Panc1 (cell line): ENCODE measurements around the gene MEAF6.

ENCODE experiments used
- POLR2AphosphoS5 ChIP-seq: IDR thresholded peaks from 2 replicates; pipeline ENCODE4 v1.6.1; 2012; ENCODE audit warnings: mild to moderate bottlenecking, low read depth, low read length, moderate library complexity
- TCF7L2 ChIP-seq: IDR thresholded peaks from 2 replicates; pipeline ENCODE4 v1.6.1; 2011; ENCODE audit warnings: mild to moderate bottlenecking, low read depth, low read length, inconsistent platforms

- TF ChIP-seq POLR2AphosphoS5 = no peak
- no peak for TF ChIP-seq TCF7L2
Measured at GRCh38 chr1:37501661-37502060, 12.9 kb downstream of the MEAF6 start.
